ENCODE data around the gene MYH15.

Gene MYH15

GRCh38 chr3:108391917-108392593 is 118.3 kb downstream of the MYH15 start:
- in situ Hi-C loops (cut with MboI; ENCODE audit: low sequenced_read_pairs, unreplicated experiment), result no loop called here
- TF ChIP-seq CTCF (IDR thresholded peaks at IDR 0.05; ENCODE audit: borderline replicate concordance, control extremely low read depth, extremely low read depth, insufficient read depth, missing control alignments), result no peak
- no peak for DNase-seq (ENCODE audit: low spot score)

GRCh38 chr3:108389372-108389771 is 121.0 kb downstream of the MYH15 start:
- TF ChIP-seq CTCF (IDR thresholded peaks at IDR 0.05; ENCODE audit: borderline replicate concordance, control extremely low read depth, extremely low read depth, insufficient read depth, missing control alignments), result no peak
- in situ Hi-C loops (cut with MboI; ENCODE audit: low sequenced_read_pairs, unreplicated experiment), result no loop called here
- no peak for DNase-seq (ENCODE audit: low spot score)

GRCh38 chr3:108388136-108389132 is 122.0 kb downstream of the MYH15 start:
- DNase-seq (ENCODE audit: low spot score), result peak; percentile 31
- in situ Hi-C loops (cut with MboI; ENCODE audit: low sequenced_read_pairs, unreplicated experiment), result no loop called here
- no peak for TF ChIP-seq CTCF (IDR thresholded peaks at IDR 0.05; ENCODE audit: borderline replicate concordance, control extremely low read depth, extremely low read depth, insufficient read depth, missing control alignments)

- TF ChIP-seq CTCF (IDR thresholded peaks at IDR 0.05; ENCODE audit: borderline replicate concordance, control extremely low read depth, extremely low read depth, insufficient read depth, missing control alignments), result no peak
- in situ Hi-C loops (cut with MboI; ENCODE audit: low sequenced_read_pairs, unreplicated experiment), result no loop called here
- DNase-seq (ENCODE audit: low spot score), result no peak
Measured at GRCh38 chr3:108387063-108387462, 123.3 kb downstream of the MYH15 start.

- in situ Hi-C loops (cut with MboI; ENCODE audit: low sequenced_read_pairs, unreplicated experiment), result no loop called here
- DNase-seq (ENCODE audit: low spot score), result no peak
- no peak for TF ChIP-seq CTCF (IDR thresholded peaks at IDR 0.05; ENCODE audit: borderline replicate concordance, control extremely low read depth, extremely low read depth, insufficient read depth, missing control alignments)
Measured at GRCh38 chr3:108383306-108383705, 127.1 kb downstream of the MYH15 start.

- no peak for TF ChIP-seq CTCF (IDR thresholded peaks at IDR 0.05; ENCODE audit: borderline replicate concordance, control extremely low read depth, extremely low read depth, insufficient read depth, missing control alignments)
- no peak for DNase-seq (ENCODE audit: low spot score)
- in situ Hi-C loops (cut with MboI; ENCODE audit: low sequenced_read_pairs, unreplicated experiment), result no loop called here
Measured at GRCh38 chr3:108381529-108382140, 128.8 kb downstream of the MYH15 start.

Data from GM13976 (cell line).